ENCODE measurements around the gene OR51B4. TPM values are rescaled to one million over a fixed set of nuclear protein-coding genes. Genes with fewer than 3 reads are reported as not detected.
"Not testable (repeated sequence)": the region's sequence is repeated elsewhere in the genome, so short reads cannot be mapped to it uniquely, and the experiment has no call there.

Gene OR51B4
- total RNA-seq, 4 donors from 2014 or later, result not detected

- no peak for DNase-seq (ENCODE audit: low spot score in 2 of 2)
- intact Hi-C loops (cut with DNase I; ENCODE audit: low total_unique reads), result no loop called here
- no peak for TF ChIP-seq POLR2A (IDR thresholded peaks at IDR 0.05)
- TF ChIP-seq, protein P1, sequence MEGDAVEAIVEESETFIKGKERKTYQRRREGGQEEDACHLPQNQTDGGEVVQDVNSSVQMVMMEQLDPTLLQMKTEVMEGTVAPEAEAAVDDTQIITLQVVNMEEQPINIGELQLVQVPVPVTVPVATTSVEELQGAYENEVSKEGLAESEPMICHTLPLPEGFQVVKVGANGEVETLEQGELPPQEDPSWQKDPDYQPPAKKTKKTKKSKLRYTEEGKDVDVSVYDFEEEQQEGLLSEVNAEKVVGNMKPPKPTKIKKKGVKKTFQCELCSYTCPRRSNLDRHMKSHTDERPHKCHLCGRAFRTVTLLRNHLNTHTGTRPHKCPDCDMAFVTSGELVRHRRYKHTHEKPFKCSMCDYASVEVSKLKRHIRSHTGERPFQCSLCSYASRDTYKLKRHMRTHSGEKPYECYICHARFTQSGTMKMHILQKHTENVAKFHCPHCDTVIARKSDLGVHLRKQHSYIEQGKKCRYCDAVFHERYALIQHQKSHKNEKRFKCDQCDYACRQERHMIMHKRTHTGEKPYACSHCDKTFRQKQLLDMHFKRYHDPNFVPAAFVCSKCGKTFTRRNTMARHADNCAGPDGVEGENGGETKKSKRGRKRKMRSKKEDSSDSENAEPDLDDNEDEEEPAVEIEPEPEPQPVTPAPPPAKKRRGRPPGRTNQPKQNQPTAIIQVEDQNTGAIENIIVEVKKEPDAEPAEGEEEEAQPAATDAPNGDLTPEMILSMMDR (IDR thresholded peaks at IDR 0.05), result no peak
- no peak overlapping the region for H3K4me3 ChIP-seq (ENCODE audit: low read depth, poor library complexity, severe bottlenecking)
- WGBS, 2 donors, result 67 to 78% methylated on average over 3 of the region's 3 CpGs
Measured at GRCh38 chr11:5300251-5300650, 1.5 kb downstream of the OR51B4 start.

GRCh38 chr11:5298451-5298850 lies 3.3 kb downstream of the OR51B4 start:
- 0 to 82% methylated on average over 1 of the region's 1 CpG for WGBS, 2 donors
- intact Hi-C loops (cut with DNase I; ENCODE audit: low total_unique reads), result no loop called here
- TF ChIP-seq, protein P1 (IDR thresholded peaks at IDR 0.05), result no peak
- TF ChIP-seq POLR2A (IDR thresholded peaks at IDR 0.05), result no peak
- DNase-seq (ENCODE audit: low spot score in 2 of 2), result no peak
- H3K4me3 ChIP-seq (ENCODE audit: low read depth, poor library complexity, severe bottlenecking), result no peak overlapping the region

DNA sequence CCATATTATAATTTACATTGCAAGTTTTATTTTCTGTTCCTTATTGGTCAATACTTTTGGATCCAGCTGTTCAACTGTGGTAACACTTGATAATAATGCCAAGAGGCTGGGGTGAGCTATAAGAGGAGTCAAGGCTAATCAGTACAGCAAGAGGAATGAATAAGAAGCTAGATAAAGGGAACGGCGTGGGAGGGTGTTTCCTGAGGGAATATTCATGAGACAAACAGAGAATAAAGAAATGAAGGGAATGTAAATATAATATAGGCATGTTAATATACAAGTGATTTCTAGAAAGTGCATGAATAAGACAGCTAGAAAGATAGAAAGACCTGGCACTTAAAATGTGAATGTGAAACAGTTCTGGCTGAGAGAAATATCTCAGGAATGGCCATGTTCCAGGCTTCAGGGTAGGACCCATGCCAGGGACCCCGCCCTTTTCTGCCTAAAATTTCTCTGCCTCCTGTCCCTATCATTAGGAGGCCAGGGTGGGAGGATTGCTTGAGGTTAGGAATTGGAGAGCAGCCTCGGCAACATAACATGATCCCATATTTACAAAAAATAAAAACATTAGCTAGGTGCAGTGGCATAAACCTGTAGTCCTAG lies 3.9 kb downstream of the OR51B4 start:
- intact Hi-C loops (cut with DNase I; ENCODE audit: low total_unique reads), result no loop called here
- WGBS, 2 donors, result 58 to 60% methylated on average over 4 of the region's 4 CpGs
- H3K4me3 ChIP-seq (ENCODE audit: low read depth, poor library complexity, severe bottlenecking), result no peak overlapping the region
- TF ChIP-seq, protein P1 (IDR thresholded peaks at IDR 0.05), result no peak
- TF ChIP-seq POLR2A (IDR thresholded peaks at IDR 0.05), result no peak
- no peak for DNase-seq (ENCODE audit: low spot score in 2 of 2)

DNA sequence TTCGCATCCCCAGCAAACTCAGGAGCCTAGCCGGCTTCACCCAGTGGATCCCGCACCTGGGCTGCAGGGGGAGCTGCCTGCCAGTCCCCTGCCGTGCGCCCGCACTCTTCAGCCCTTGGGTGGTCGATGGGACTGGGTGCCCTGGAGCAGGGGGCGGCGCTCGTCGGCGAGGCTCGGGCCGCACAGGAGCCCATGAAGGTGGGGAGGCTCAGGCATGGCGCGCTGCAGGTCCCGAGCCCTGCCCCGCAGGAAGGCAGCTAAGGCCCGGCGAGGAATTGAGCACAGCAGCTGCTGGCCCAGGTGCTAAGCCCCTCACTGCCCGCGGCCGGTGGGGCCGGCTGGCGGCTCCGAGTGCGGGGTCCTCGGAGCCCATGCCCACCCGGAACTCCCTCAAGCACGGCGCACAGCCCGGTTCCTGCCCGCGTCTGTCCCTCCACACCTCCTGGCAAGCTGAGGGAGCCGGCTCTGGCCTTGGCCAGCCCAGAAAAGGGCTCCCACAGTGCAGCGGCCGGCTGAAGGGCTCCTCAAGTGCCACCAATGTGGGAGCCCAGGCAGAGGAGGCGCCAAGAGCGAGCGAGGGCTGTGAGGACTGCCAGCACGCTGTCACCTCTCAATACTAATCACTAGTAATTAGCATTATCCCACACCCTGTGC lies 7.3 kb downstream of the OR51B4 start:
- H3K4me3 ChIP-seq (ENCODE audit: low read depth, poor library complexity, severe bottlenecking); intact Hi-C loops (cut with DNase I; ENCODE audit: low total_unique reads); DNase-seq (ENCODE audit: low spot score in 2 of 2): not testable (repeated sequence)
- 91 to 96% methylated on average over 18 to 25 of the region's 41 CpGs for WGBS, 2 donors

DNA sequence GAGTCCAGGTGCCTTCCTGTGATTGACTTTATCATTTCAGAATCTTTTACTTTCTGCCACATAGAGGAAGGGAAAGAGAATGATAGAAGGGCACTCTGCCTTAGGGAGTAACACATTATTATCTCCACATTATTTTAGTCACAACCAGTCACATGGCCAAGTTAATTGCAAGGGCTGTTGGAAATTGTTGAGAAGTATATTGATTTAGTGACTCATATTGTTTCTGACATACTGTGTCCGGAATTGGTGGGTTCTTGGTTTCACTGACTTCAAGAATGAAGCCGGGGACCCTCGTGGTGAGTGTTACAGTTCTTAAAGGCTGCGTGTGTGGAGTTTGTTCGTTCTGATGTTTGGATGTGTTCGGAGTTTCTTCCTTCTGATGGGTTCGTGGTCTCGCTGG lies 8.7 kb downstream of the OR51B4 start:
- H3K4me3 ChIP-seq (ENCODE audit: low read depth, poor library complexity, severe bottlenecking), result no peak overlapping the region
- intact Hi-C loops (cut with DNase I; ENCODE audit: low total_unique reads), result no loop called here
- 90 to 91% methylated on average over 8 of the region's 8 CpGs for WGBS, 2 donors
- TF ChIP-seq, protein P1 (IDR thresholded peaks at IDR 0.05), result no peak
- no peak for TF ChIP-seq POLR2A (IDR thresholded peaks at IDR 0.05)
- DNase-seq (ENCODE audit: low spot score in 2 of 2), result no peak

GRCh38 chr11:5291207-5291838 lies 10.4 kb downstream of the OR51B4 start:
- no peak overlapping the region for H3K4me3 ChIP-seq (ENCODE audit: low read depth, poor library complexity, severe bottlenecking)
- 68 to 76% methylated on average over 1 of the region's 1 CpG for WGBS, 2 donors
- DNase-seq (ENCODE audit: low spot score in 2 of 2), result no peak
- intact Hi-C loops (cut with DNase I; ENCODE audit: low total_unique reads), result no loop called here
- TF ChIP-seq, protein P1 (IDR thresholded peaks at IDR 0.05), result no peak
- no peak for TF ChIP-seq POLR2A (IDR thresholded peaks at IDR 0.05)
